Measurements from ENCODE around the gene INAVA. TPM values are rescaled to one million over a fixed set of nuclear protein-coding genes. Genes with fewer than 3 reads are reported as not detected.

The INAVA gene
- total and polyA plus RNA-seq, 2 donors (not counting 1 experiment from before 2014, with no cell fraction given) = 0.06 to 0.34 TPM

DNA sequence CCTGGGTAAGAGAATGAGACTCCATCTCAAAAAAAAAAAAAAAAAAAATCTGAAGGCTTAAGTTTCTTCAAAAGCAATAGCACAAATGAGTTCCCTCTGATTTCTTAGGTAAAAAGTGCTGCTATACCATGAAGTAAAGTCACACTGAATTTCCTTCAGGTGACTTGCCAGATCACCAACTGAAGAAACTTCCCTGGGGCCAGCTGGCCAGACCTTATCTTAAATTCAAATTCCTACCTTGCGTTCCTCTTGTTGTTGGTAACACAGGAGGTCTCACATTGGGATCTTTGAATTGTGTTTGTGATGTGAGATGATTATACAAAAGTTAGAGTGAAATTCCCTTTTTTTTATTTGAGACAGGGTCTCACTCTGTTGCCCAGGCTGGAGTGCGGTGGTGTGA is 11.8 kb downstream of the INAVA start:
- Histone ChIP-seq H3K27me3 (replicated peaks in 1 of 4; ENCODE audit: control extremely low read depth in 1 of 4, control insufficient read depth in 3 of 4, insufficient read depth in 4 of 4, low read length in 3 of 4) (no peaks in the 10 kb centered on the region), H3K4me3 (ENCODE audit: control extremely low read depth in 1 of 5, extremely low read depth in 1 of 5, insufficient read depth in 1 of 5, low read depth in 2 of 5, low read length in 4 of 5) (no peak overlapping the region), H3K79me2 (ENCODE audit: control insufficient read depth, insufficient read depth, low read length) (no peaks in the 10 kb centered on the region), H3K9me3 (ENCODE audit: control extremely low read depth in 1 of 3, control insufficient read depth in 2 of 3, insufficient read depth in 1 of 3, low read length in 2 of 3) (no peaks in the 10 kb centered on the region), H3K36me3 (replicated peaks in 1 of 2; ENCODE audit: control extremely low read depth in 1 of 2, control insufficient read depth in 1 of 2, extremely low read depth in 1 of 2, insufficient read depth in 2 of 2, low read length in 1 of 2) (no peaks in the 10 kb centered on the region), H3K4me2 (replicated peaks; ENCODE audit: low read depth, low read length, poor library complexity, severe bottlenecking) (no peak overlapping the region), H4K20me1 (ENCODE audit: control insufficient read depth, insufficient read depth, low read length, poor library complexity, severe bottlenecking) (no peaks in the 10 kb centered on the region), H3K27ac (ENCODE audit: low read length in 2 of 2) (no peak overlapping the region), H2AFZ (ENCODE audit: insufficient read depth, low read depth, low read length, poor library complexity, severe bottlenecking) (no peak overlapping the region), H3K9ac (ENCODE audit: low read length) (no peak overlapping the region), H3K4me1 (ENCODE audit: control insufficient read depth in 2 of 2, insufficient read depth in 2 of 2, low read length in 2 of 2) (peaks cover 0 to 6% of the 10 kb centered on the region in 2 donors)
- Mint-ChIP-seq H3K4me3 (no peak overlapping the region), H3K27ac (no peak overlapping the region), H3K4me1 (peaks cover 6% of the 10 kb centered on the region), H3K9me3 (ENCODE audit: insufficient read depth) (no peaks in the 10 kb centered on the region), H3K27me3 (no peaks in the 10 kb centered on the region)
- ChIA-PET CTCF (interaction anchor here (1.9 kb wide), 1 partner anchor 10 kb away, joined by 3 read pairs; no protein-coding TSS in a partner anchor), POLR2A (no interaction called here)
- ATAC-seq (ENCODE audit: low read depth) (no peak), DNase-seq (no peak)
- intact Hi-C loops (cut with micrococcal nuclease) = no loop called here
- WGBS (ENCODE audit: insufficient coverage) = 100% methylated on average over 1 of the region's 2 CpGs
- TF ChIP-seq, protein P1, sequence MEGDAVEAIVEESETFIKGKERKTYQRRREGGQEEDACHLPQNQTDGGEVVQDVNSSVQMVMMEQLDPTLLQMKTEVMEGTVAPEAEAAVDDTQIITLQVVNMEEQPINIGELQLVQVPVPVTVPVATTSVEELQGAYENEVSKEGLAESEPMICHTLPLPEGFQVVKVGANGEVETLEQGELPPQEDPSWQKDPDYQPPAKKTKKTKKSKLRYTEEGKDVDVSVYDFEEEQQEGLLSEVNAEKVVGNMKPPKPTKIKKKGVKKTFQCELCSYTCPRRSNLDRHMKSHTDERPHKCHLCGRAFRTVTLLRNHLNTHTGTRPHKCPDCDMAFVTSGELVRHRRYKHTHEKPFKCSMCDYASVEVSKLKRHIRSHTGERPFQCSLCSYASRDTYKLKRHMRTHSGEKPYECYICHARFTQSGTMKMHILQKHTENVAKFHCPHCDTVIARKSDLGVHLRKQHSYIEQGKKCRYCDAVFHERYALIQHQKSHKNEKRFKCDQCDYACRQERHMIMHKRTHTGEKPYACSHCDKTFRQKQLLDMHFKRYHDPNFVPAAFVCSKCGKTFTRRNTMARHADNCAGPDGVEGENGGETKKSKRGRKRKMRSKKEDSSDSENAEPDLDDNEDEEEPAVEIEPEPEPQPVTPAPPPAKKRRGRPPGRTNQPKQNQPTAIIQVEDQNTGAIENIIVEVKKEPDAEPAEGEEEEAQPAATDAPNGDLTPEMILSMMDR (IDR thresholded peaks at IDR 0.05) = no peak
- no peak for TF ChIP-seq EZH2 (IDR thresholded peaks at IDR 0.05; ENCODE audit: borderline replicate concordance, insufficient read depth, low read depth, low read length, poor library complexity, severe bottlenecking)

DNA sequence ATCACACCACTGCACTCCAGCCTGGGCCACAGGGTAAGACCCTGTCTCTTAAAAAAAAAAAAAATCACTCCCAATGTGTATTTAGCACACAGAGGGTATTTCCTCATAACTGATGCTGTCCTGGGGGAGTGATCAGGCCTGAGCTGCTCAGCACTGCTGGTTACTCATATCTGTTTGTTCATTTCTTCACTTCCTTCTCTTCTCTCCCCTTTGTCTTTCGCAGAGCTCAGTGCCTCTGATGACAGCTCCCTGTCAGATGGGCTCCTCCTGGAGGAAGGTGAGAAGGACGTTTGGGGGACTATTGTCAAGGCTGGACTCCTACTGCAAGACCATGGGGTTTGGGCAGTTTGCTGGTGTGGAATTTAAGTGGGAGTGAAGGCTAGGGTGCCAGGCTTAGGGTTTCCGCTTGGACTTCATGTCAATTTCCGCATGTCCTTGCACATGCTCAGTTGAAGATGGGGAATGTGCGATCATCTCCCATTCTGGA is 13.0 kb downstream of the INAVA start:
- no peak for DNase-seq
- H3K27ac Mint-ChIP-seq = no peak overlapping the region
- no peaks in the 10 kb centered on the region for H3K36me3 ChIP-seq (replicated peaks in 1 of 2; ENCODE audit: control extremely low read depth in 1 of 2, control insufficient read depth in 1 of 2, extremely low read depth in 1 of 2, insufficient read depth in 2 of 2, low read length in 1 of 2)
- H3K27ac ChIP-seq (ENCODE audit: low read length in 2 of 2) = no peak overlapping the region
- H3K9ac ChIP-seq (ENCODE audit: low read length) = no peak overlapping the region
- H3K9me3 Mint-ChIP-seq (ENCODE audit: insufficient read depth) = no peaks in the 10 kb centered on the region
- no peak for TF ChIP-seq EZH2 (IDR thresholded peaks at IDR 0.05; ENCODE audit: borderline replicate concordance, insufficient read depth, low read depth, low read length, poor library complexity, severe bottlenecking)
- TF ChIP-seq, protein P1 (IDR thresholded peaks at IDR 0.05) = no peak
- no peaks in the 10 kb centered on the region for H4K20me1 ChIP-seq (ENCODE audit: control insufficient read depth, insufficient read depth, low read length, poor library complexity, severe bottlenecking)
- H3K4me1 Mint-ChIP-seq = peaks cover 4% of the 10 kb centered on the region
- ATAC-seq (ENCODE audit: low read depth) = no peak
- no peak overlapping the region for H3K4me2 ChIP-seq (replicated peaks; ENCODE audit: low read depth, low read length, poor library complexity, severe bottlenecking)
- WGBS (ENCODE audit: insufficient coverage) = 93% methylated on average over 4 of the region's 5 CpGs
- ChIA-PET POLR2A (no interaction called here), CTCF (no interaction called here)
- no peak overlapping the region for H2AFZ ChIP-seq (ENCODE audit: insufficient read depth, low read depth, low read length, poor library complexity, severe bottlenecking)
- H3K79me2 ChIP-seq (ENCODE audit: control insufficient read depth, insufficient read depth, low read length) = no peaks in the 10 kb centered on the region
- no peak overlapping the region for H3K4me3 Mint-ChIP-seq
- H3K4me3 ChIP-seq (ENCODE audit: control extremely low read depth in 1 of 5, extremely low read depth in 1 of 5, insufficient read depth in 1 of 5, low read depth in 2 of 5, low read length in 4 of 5) = no peak overlapping the region
- no peaks in the 10 kb centered on the region for H3K27me3 Mint-ChIP-seq
- peaks cover 0 to 5% of the 10 kb centered on the region in 2 donors for H3K4me1 ChIP-seq (ENCODE audit: control insufficient read depth in 2 of 2, insufficient read depth in 2 of 2, low read length in 2 of 2)
- H3K27me3 ChIP-seq (replicated peaks in 1 of 4; ENCODE audit: control extremely low read depth in 1 of 4, control insufficient read depth in 3 of 4, insufficient read depth in 4 of 4, low read length in 3 of 4) = no peaks in the 10 kb centered on the region
- no peaks in the 10 kb centered on the region for H3K9me3 ChIP-seq (ENCODE audit: control extremely low read depth in 1 of 3, control insufficient read depth in 2 of 3, insufficient read depth in 1 of 3, low read length in 2 of 3)
- intact Hi-C loops (cut with micrococcal nuclease) = no loop called here
